Left lung (tissue), 10 donors: ENCODE measurements around the gene ZNF516. TPM values are rescaled to one million over a fixed set of nuclear protein-coding genes. Genes with fewer than 3 reads are reported as not detected.

Experiments used
- ATAC-seq: fragments of 200-7000 bp; cut with Tn5 transposase; one replicate; pipeline ENCODE4 v1.9.1; 2020; ENCODE audit warnings: moderate library complexity
- DNase-seq, 4 donors: peaks; one replicate each; pipeline ENCODE4 v3.0.0-alpha.2; 2013 to 2020
- H3K27ac ChIP-seq, 2 donors: fragments of 200-600 bp; sonication (generic) in 1 of 2; one replicate each; pipeline versions ENCODE4 v1.5.0 to v1.8.0; 2020 to 2021
- H3K27me3 ChIP-seq, 2 donors: fragments of 200-600 bp; sonication (generic) in 1 of 2; one replicate each; pipeline versions ENCODE4 v1.5.0 to v1.8.0; 2020 to 2021
- H3K36me3 ChIP-seq, 2 donors: fragments of 200-600 bp; sonication (generic) in 1 of 2; one replicate each; pipeline versions ENCODE4 v1.5.0 to v1.8.0; 2020 to 2021
- H3K4me1 ChIP-seq, 2 donors: fragments of 200-600 bp; one replicate each; pipeline ENCODE4 v1.8.0; 2021
- H3K4me3 ChIP-seq, 2 donors: fragments of 200-600 bp; sonication (generic) in 1 of 2; one replicate each; pipeline versions ENCODE4 v1.5.0 to v1.8.0; 2020 to 2021; ENCODE audit warnings: mild to moderate bottlenecking in 1 of 2
- H3K9me3 ChIP-seq, 2 donors: fragments of 200-600 bp; sonication (generic) in 1 of 2; one replicate each; pipeline versions ENCODE4 v1.5.0 to v1.8.0; 2020 to 2021
- CTCF ChIP-seq, 2 donors: fragments of 200-600 bp; sonication (generic) in 1 of 2; IDR thresholded peaks; one replicate each; pipeline versions ENCODE4 v1.5.0 to v1.8.0; 2021; ENCODE audit warnings: antibody characterized with exemption in 2 of 2
- intact Hi-C, 2 donors: fragments of 100-400 bp; cut with DNase I; formaldehyde crosslinking; loops; one replicate each; pipeline versions ENCODE4 v1.11.2 to v1.14.2; 2022
- polyA plus RNA-seq, 6 donors: library from polyadenylated mRNA; unstranded; fragments of 120-200 nt; gene quantifications; one replicate each; pipeline ENCODE4 v1.2.1, GENCODE V29; 2013; ENCODE audit not compliant: insufficient read length in 6 of 6
- total RNA-seq, 2 donors: library from RNA; stranded (reverse); fragmentation: NEBNext Ultra II Directional; extraction: Animal tissue kit (Norgen Biotek cat#: 25700); gene quantifications; one replicate each; pipeline ENCODE4 v1.2.1, GENCODE V29; 2021
- donor health status: DM: no; HTN: yes; CAD: no.
- donor health status: DM: no; HTN: no; CAD: no.

Gene ZNF516
- total and polyA plus RNA-seq, 8 donors = 33.9 to 51.2 (median 46.8) TPM

GRCh38 chr18:76398896-76399612, 96.0 kb downstream of the ZNF516 start:
- intact Hi-C loops = loop anchor here in 1 of 2 donors (10.0 kb wide), 1 partner anchor 286 kb away; no protein-coding TSS in a partner anchor
- ATAC-seq = peak; percentile 97
- no peak overlapping the region for H3K27ac ChIP-seq

GRCh38 chr18:76398295-76398694, 96.7 kb downstream of the ZNF516 start:
- DNase-seq (no peak), ATAC-seq (no peak)
- peaks cover 0 to 49% of the 10 kb centered on the region in 2 donors for H3K4me1 ChIP-seq
- no peak for TF ChIP-seq CTCF (IDR thresholded peaks at IDR 0.05)
- H3K9me3 ChIP-seq = no peaks in the 10 kb centered on the region
- intact Hi-C loops = loop anchor here in 1 of 2 donors (10.0 kb wide), 1 partner anchor 287 kb away; no protein-coding TSS in a partner anchor
- H3K27ac ChIP-seq = no peak overlapping the region
- no peak overlapping the region for H3K4me3 ChIP-seq
- no peaks in the 10 kb centered on the region for H3K27me3 ChIP-seq
- no peaks in the 10 kb centered on the region for H3K36me3 ChIP-seq

More at GRCh38 chr18:76398896-76399612, 96.0 kb downstream of the ZNF516 start:
- H3K27me3 ChIP-seq = no peaks in the 10 kb centered on the region
- no peaks in the 10 kb centered on the region for H3K9me3 ChIP-seq
- peak; percentile 75 to 94 (median 86) for DNase-seq
- no peak overlapping the region for H3K4me3 ChIP-seq
- TF ChIP-seq CTCF (IDR thresholded peaks at IDR 0.05) = peak; percentile 97 to 98
- H3K4me1 ChIP-seq = peaks cover 0 to 54% of the 10 kb centered on the region in 2 donors
- H3K36me3 ChIP-seq = no peaks in the 10 kb centered on the region

GRCh38 chr18:76397631-76398030, 97.4 kb downstream of the ZNF516 start:
- H3K27me3 ChIP-seq = no peaks in the 10 kb centered on the region
- intact Hi-C loops = loop anchor here in 1 of 2 donors (10.0 kb wide), 1 partner anchor 287 kb away; no protein-coding TSS in a partner anchor
- no peaks in the 10 kb centered on the region for H3K9me3 ChIP-seq
- ATAC-seq = no peak
- no peaks in the 10 kb centered on the region for H3K36me3 ChIP-seq
- H3K27ac ChIP-seq = no peak overlapping the region
- no peak for DNase-seq
- TF ChIP-seq CTCF (IDR thresholded peaks at IDR 0.05) = no peak
- H3K4me3 ChIP-seq = no peak overlapping the region
- H3K4me1 ChIP-seq = peaks cover 0 to 42% of the 10 kb centered on the region in 2 donors

GRCh38 chr18:76396792-76397191, 98.2 kb downstream of the ZNF516 start:
- Histone ChIP-seq H3K4me3 (no peak overlapping the region), H3K9me3 (no peaks in the 10 kb centered on the region), H3K27me3 (no peaks in the 10 kb centered on the region), H3K36me3 (no peaks in the 10 kb centered on the region), H3K4me1 (peaks cover 0 to 34% of the 10 kb centered on the region in 2 donors), H3K27ac (no peak overlapping the region)
- ATAC-seq (no peak), DNase-seq (no peak)
- intact Hi-C loops = loop anchor here in 1 of 2 donors (10.0 kb wide), 1 partner anchor 288 kb away; no protein-coding TSS in a partner anchor
- no peak for TF ChIP-seq CTCF (IDR thresholded peaks at IDR 0.05)

- ATAC-seq (no peak), DNase-seq (peak in 1 of 4 donors; percentile 74)
- Histone ChIP-seq H3K36me3 (no peaks in the 10 kb centered on the region), H3K27me3 (no peaks in the 10 kb centered on the region), H3K4me1 (peaks cover 0 to 30% of the 10 kb centered on the region in 2 donors), H3K27ac (no peak overlapping the region), H3K9me3 (no peaks in the 10 kb centered on the region), H3K4me3 (no peak overlapping the region)
- no peak for TF ChIP-seq CTCF (IDR thresholded peaks at IDR 0.05)
- intact Hi-C loops = loop anchor here in 1 of 2 donors (10.0 kb wide), 1 partner anchor 289 kb away; no protein-coding TSS in a partner anchor
These were observed 99.4 kb downstream of the ZNF516 start for GRCh38 chr18:76395609-76396008.
